Transverse colon (tissue), 3 donors: ENCODE results near the gene PPM1F.

ENCODE experiments used
- EP300 ChIP-seq: sonication (generic); formaldehyde crosslinking; IDR thresholded peaks from one replicate; pipeline ENCODE4 v1.6.1; 2017; ENCODE audit warnings: antibody characterized with exemption, low read depth
- TF ChIP-seq, protein P1 (sequence below), 5 experiments: fragments of 200-600 bp in 3 of 5; fragments of 450-650 bp in 2 of 5; sonication (generic) in 3 of 5; IDR thresholded peaks; 1 replicate in 2 of 5; 2 replicates in 3 of 5; pipeline ENCODE4 v1.5.1; 2016 to 2017; ENCODE audit warnings: antibody characterized with exemption in 5 of 5, inconsistent platforms in 3 of 5, mild to moderate bottlenecking in 2 of 5, moderate library complexity in 1 of 5

GRCh38 chr22:21975273-21975672, 22.6 kb upstream of the PPM1F start:
- TF ChIP-seq, protein P1, sequence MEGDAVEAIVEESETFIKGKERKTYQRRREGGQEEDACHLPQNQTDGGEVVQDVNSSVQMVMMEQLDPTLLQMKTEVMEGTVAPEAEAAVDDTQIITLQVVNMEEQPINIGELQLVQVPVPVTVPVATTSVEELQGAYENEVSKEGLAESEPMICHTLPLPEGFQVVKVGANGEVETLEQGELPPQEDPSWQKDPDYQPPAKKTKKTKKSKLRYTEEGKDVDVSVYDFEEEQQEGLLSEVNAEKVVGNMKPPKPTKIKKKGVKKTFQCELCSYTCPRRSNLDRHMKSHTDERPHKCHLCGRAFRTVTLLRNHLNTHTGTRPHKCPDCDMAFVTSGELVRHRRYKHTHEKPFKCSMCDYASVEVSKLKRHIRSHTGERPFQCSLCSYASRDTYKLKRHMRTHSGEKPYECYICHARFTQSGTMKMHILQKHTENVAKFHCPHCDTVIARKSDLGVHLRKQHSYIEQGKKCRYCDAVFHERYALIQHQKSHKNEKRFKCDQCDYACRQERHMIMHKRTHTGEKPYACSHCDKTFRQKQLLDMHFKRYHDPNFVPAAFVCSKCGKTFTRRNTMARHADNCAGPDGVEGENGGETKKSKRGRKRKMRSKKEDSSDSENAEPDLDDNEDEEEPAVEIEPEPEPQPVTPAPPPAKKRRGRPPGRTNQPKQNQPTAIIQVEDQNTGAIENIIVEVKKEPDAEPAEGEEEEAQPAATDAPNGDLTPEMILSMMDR (IDR thresholded peaks at IDR 0.05), result no peak
- no peak for TF ChIP-seq EP300
